HCT116 (cell line): Measurements from ENCODE around the gene SFT2D2. TPM values are rescaled to one million over a fixed set of nuclear protein-coding genes. Genes with fewer than 3 reads are reported as not detected.

ENCODE experiments used
- ATAC-seq: fragments of 200-7000 bp; cut with Tn5 transposase; 2 replicates; pipeline ENCODE4 v1.9.1; 2020; ENCODE audit warnings: mild to moderate bottlenecking, moderate library complexity
- BruUV-seq: library from RNA; stranded (reverse); fragments of 400-500 nt; replicated peaks from 2 replicates; lab custom pipeline; 2021; lab: Mats Ljungman, UMichigan
- CTCF ChIA-PET: fragments of 300-600 bp; sonication (Branson Sonifier 250); formaldehyde crosslinking; loops from one replicate; lab custom pipeline; 2021; ENCODE audit warnings: antibody characterized with exemption; lab: Charles Lee
- POLR2A ChIA-PET: fragments of 300-600, 350-600 bp; sonication (Branson Sonifier 250); formaldehyde crosslinking; loops from one replicate; lab custom pipeline; 2021; ENCODE audit warnings: antibody characterized with exemption; lab: Charles Lee
- RAD21 ChIA-PET, 2 experiments: fragments of 300-600 bp; sonication (Branson Sonifier 250); formaldehyde crosslinking; loops; one replicate each; lab custom pipeline; 2023; ENCODE audit warnings: low total read pairs in 2 of 2; ENCODE audit not compliant: uncharacterized antibody in 2 of 2, unreplicated experiment in 2 of 2, low non-redundant PET in 1 of 2; lab: Charles Lee
- DNase-seq: peaks from one replicate; pipeline ENCODE4 v3.0.0-alpha.2; 2010; ENCODE audit warnings: low read depth, low spot score
- H2AFZ ChIP-seq: fragments of 200-600 bp; shearing (Covaris generic), sonication (generic); 2 replicates; pipeline ENCODE4 v1.6.1; 2017; ENCODE audit warnings: low read depth, mixed run types, mixed read lengths, antibody characterized with exemption, low read length; ENCODE audit not compliant: poor library complexity, severe bottlenecking
- H3K27ac ChIP-seq: 2 replicates; pipeline ENCODE4 v1.5.1; 2012; ENCODE audit warnings: low read depth, low read length
- H3K27me3 ChIP-seq: fragments of 200-600 bp; sonication (generic); 2 replicates; pipeline ENCODE4 v1.6.1; 2016; ENCODE audit warnings: mixed run types, low read length, mixed read lengths; ENCODE audit not compliant: insufficient read depth
- H3K36me3 ChIP-seq, 2 experiments: fragments of 200-500 bp in 1 of 2; fragments of 200-600 bp in 1 of 2; sonication (Bioruptor generic) in 1 of 2; sonication (generic) in 1 of 2; 2 replicates each; pipeline versions ENCODE4 v1.5.1 to v1.6.1; 2014 to 2016; ENCODE audit warnings: low read length in 2 of 2, inconsistent platforms in 1 of 2, mixed read lengths in 1 of 2, mixed run types in 1 of 2; ENCODE audit not compliant: insufficient read depth in 2 of 2, control insufficient read depth in 1 of 2
- H3K4me1 ChIP-seq, 2 experiments: fragments of 200-600 bp in 1 of 2; sonication (generic) in 1 of 2; 2 replicates each; pipeline versions ENCODE4 v1.5.1 to v1.6.1; 2012 to 2017; ENCODE audit warnings: low read length in 2 of 2, inconsistent platforms in 1 of 2, mild to moderate bottlenecking in 1 of 2, mixed read lengths in 1 of 2, mixed run types in 1 of 2, moderate library complexity in 1 of 2; ENCODE audit not compliant: insufficient read depth in 2 of 2, control insufficient read depth in 1 of 2
- H3K4me2 ChIP-seq: fragments of 200-600 bp; sonication (generic); 2 replicates; pipeline ENCODE4 v1.6.1; 2017; ENCODE audit warnings: mixed run types, low read length, mixed read lengths
- H3K4me3 ChIP-seq, 2 experiments: fragments of 200-600 bp in 1 of 2; sonication (generic) in 1 of 2; replicated peaks in 1 of 2; 2 replicates each; pipeline ENCODE4 v1.5.1; 2011 to 2016; ENCODE audit warnings: low read length in 2 of 2, control low read depth in 1 of 2, low read depth in 1 of 2, mild to moderate bottlenecking in 1 of 2, mixed read lengths in 1 of 2, mixed run types in 1 of 2
- H3K79me2 ChIP-seq: fragments of 200-600 bp; sonication (generic); 2 replicates; pipeline ENCODE4 v1.6.1; 2017; ENCODE audit warnings: mild to moderate bottlenecking, mixed run types, low read length, moderate library complexity, mixed read lengths; ENCODE audit not compliant: insufficient read depth
- H3K9ac ChIP-seq: fragments of 200-600 bp; sonication (generic); 2 replicates; pipeline ENCODE4 v1.6.1; 2016; ENCODE audit warnings: low read length, mixed read lengths
- H3K9me2 ChIP-seq: fragments of 200-600 bp; sonication (generic), shearing (Covaris generic); 2 replicates; pipeline ENCODE4 v1.6.1; 2017; ENCODE audit warnings: mixed run types, mild to moderate bottlenecking, moderate library complexity; ENCODE audit not compliant: insufficient read depth
- H3K9me3 ChIP-seq, 2 experiments: fragments of 200-500 bp in 1 of 2; fragments of 200-600 bp in 1 of 2; sonication (Bioruptor generic) in 1 of 2; sonication (generic) in 1 of 2; 2 replicates each; pipeline ENCODE4 v1.6.1; 2014 to 2017; ENCODE audit warnings: low read length in 2 of 2, mixed read lengths in 2 of 2, inconsistent platforms in 1 of 2, low read depth in 1 of 2, mild to moderate bottlenecking in 1 of 2, mixed run types in 1 of 2, moderate library complexity in 1 of 2; ENCODE audit not compliant: control insufficient read depth in 1 of 2, insufficient read depth in 1 of 2
- H4K20me1 ChIP-seq: fragments of 200-600 bp; sonication (generic), shearing (Covaris generic); 2 replicates; pipeline ENCODE4 v1.6.1; 2017; ENCODE audit warnings: mixed run types, mild to moderate bottlenecking, moderate library complexity; ENCODE audit not compliant: insufficient read depth
- ATF3 ChIP-seq: IDR thresholded peaks from 2 replicates; pipeline ENCODE4 v1.6.1; 2012
- CEBPB ChIP-seq: IDR thresholded peaks from 2 replicates; pipeline ENCODE4 v1.6.1; 2012; ENCODE audit warnings: low read depth
- ELF1 ChIP-seq: IDR thresholded peaks from 2 replicates; pipeline ENCODE4 v1.6.1; 2012; ENCODE audit warnings: low read depth, borderline replicate concordance
- EZH2 ChIP-seq: fragments of 200-600 bp; sonication (generic); IDR thresholded peaks from 2 replicates; pipeline ENCODE4 v1.6.1; 2017; ENCODE audit warnings: antibody characterized with exemption, mixed run types
- FOSL1 ChIP-seq: IDR thresholded peaks from 2 replicates; pipeline ENCODE4 v1.6.1; 2012; ENCODE audit warnings: low read depth
- POLR2AphosphoS5 ChIP-seq: IDR thresholded peaks from 2 replicates; pipeline ENCODE4 v1.6.1; 2011; ENCODE audit warnings: mild to moderate bottlenecking, low read depth, low read length, moderate library complexity
- RAD21 ChIP-seq: IDR thresholded peaks from 2 replicates; pipeline ENCODE4 v1.6.1; 2012; ENCODE audit warnings: low read depth, mild to moderate bottlenecking
- REST ChIP-seq: IDR thresholded peaks from 2 replicates; pipeline ENCODE4 v1.6.1; 2012; ENCODE audit warnings: low read depth
- SP1 ChIP-seq: IDR thresholded peaks from 2 replicates; pipeline ENCODE4 v1.6.1; 2012; ENCODE audit warnings: low read depth
- SRF ChIP-seq: IDR thresholded peaks from 2 replicates; pipeline ENCODE4 v1.6.1; 2012; ENCODE audit warnings: low read depth
- YY1 ChIP-seq: IDR thresholded peaks from 2 replicates; pipeline ENCODE4 v1.6.1; 2011; ENCODE audit warnings: low read length, low read depth, moderate library complexity, mild to moderate bottlenecking; ENCODE audit not compliant: insufficient replicate concordance; ENCODE audit errors: extremely low read depth
- ZFX ChIP-seq: fragments of 450-650 bp; IDR thresholded peaks from 2 replicates; pipeline ENCODE4 v1.6.1; 2017
- intact Hi-C: fragments of 100-400 bp; cut with micrococcal nuclease; formaldehyde crosslinking; loops from 2 replicates; pipeline ENCODE4 v1.10.0; 2022
- total RNA-seq: library from RNA; stranded (reverse); gene quantifications from one replicate; pipeline ENCODE4 v1.2.1, GENCODE V29; 2021; ENCODE audit not compliant: unreplicated experiment

SFT2D2 gene
- total RNA-seq, 1 experiment from 2014 or later: 57.5 TPM

GRCh38 chr1:168235937-168236336 lies 10.1 kb downstream of the SFT2D2 start:
- H3K9ac ChIP-seq: no peak overlapping the region
- H3K9me2 ChIP-seq: no peaks in the 10 kb centered on the region
- H3K27ac ChIP-seq: no peak overlapping the region
- 0 out of 4 replicates have a peak, but pooled peaks cover 0 to 4% of the 10 kb centered on the region in 2 experiments for H3K4me1 ChIP-seq
- POLR2A ChIA-PET: no interaction called here
- no TSS peak for BruUV-seq
- peaks cover 31% of the 10 kb centered on the region for H3K79me2 ChIP-seq
- intact Hi-C loops: loop anchor here (2.0 kb wide), 1 partner anchor 85 kb away; no protein-coding TSS in a partner anchor
- ATAC-seq: no peak
- no peaks in the 10 kb centered on the region for H3K9me3 ChIP-seq
- no peaks in the 10 kb centered on the region for H3K27me3 ChIP-seq
- no peak overlapping the region for H3K4me3 ChIP-seq
- no peak overlapping the region for H3K4me2 ChIP-seq
- TF ChIP-seq RAD21 (no peak), YY1 (no peak), CEBPB (no peak), ATF3 (no peak), ELF1 (no peak), ZFX (no peak), FOSL1 (no peak), SRF (no peak), REST (no peak), POLR2AphosphoS5 (no peak), EZH2 (no peak), SP1 (no peak)
- TF ChIP-seq, all 23 proteins: peak for 0
- ChIA-PET RAD21 (interaction anchor here (0.6 to 2.1 kb wide), 4 partner anchors 85 to 879 kb away, joined by 3 to 13 read pairs (median 5); no protein-coding TSS in a partner anchor), CTCF (interaction anchor here (0.6 to 2.2 kb wide), 25 partner anchors 7 to 1113 kb away, joined by 3 to 27 read pairs (median 4); partner anchors contain the start of gene SFT2D2)
- Histone ChIP-seq H2AFZ (no peak overlapping the region), H4K20me1 (no peaks in the 10 kb centered on the region), H3K36me3 (peaks cover 18 to 38% of the 10 kb centered on the region in 2 experiments; a peak in 3 of 4 replicates)
- DNase-seq: no peak
